Measurements from ENCODE around the gene TUBB4B.
A peak's percentile ranks its signal among the peaks of the same experiment; 100 is the strongest.

The TUBB4B gene

GRCh38 chr9:137226338-137227053 is 14.6 kb upstream of the TUBB4B start:
- TF ChIP-seq ZFP41 (tag by site-specific recombination; IDR thresholded peaks at IDR 0.05; ENCODE audit: borderline replicate concordance) (no peak), ZNF2 (tag by site-specific recombination; IDR thresholded peaks at IDR 0.05) (no peak), PBX3 (CRISPR knock-in tag; IDR thresholded peaks at IDR 0.05) (no peak), SALL2 (tag by site-specific recombination; IDR thresholded peaks at IDR 0.05; ENCODE audit: borderline replicate concordance) (no peak), SCRT1 (tag by site-specific recombination; IDR thresholded peaks at IDR 0.05; ENCODE audit: borderline replicate concordance) (no peak), ZNF16 (tag by site-specific recombination; IDR thresholded peaks at IDR 0.05; ENCODE audit: low read depth) (no peak), ZNF488 (tag by site-specific recombination; IDR thresholded peaks at IDR 0.05) (no peak), SCRT2 (tag by site-specific recombination; IDR thresholded peaks at IDR 0.05) (no peak)
- CTCF ChIA-PET, result interaction anchor here (0.6 to 6.7 kb wide), 25 partner anchors 8 to 439 kb away, joined by 3 to 69 read pairs (median 6); partner anchors contain the start of genes ABCA2, ANAPC2, C8G and MAN1B1
- no peak overlapping the region for H3K4me3 ChIP-seq (ENCODE audit: low read depth, low read length)

GRCh38 chr9:137227054-137227852 is 13.8 kb upstream of the TUBB4B start, which contains the start of gene RNF224:
RNF224 (plus strand) TSS chr9:137227502; CDS start chr9:137228336, 834 bp downstream.
- H3K27ac ChIP-seq (ENCODE audit: extremely low read depth, low read depth, low read length), result no peak within 1 kb of the TSS
- no peaks in the 10 kb centered on the region for H3K36me3 ChIP-seq (ENCODE audit: control insufficient read depth in 2 of 2, insufficient read depth in 1 of 2, low read length in 2 of 2)
- H3K4me3 ChIP-seq (ENCODE audit: low read depth, low read length), result no peak within 1 kb of the TSS
- CTCF ChIA-PET, result interaction anchor here (0.5 to 6.7 kb wide), 31 partner anchors 9 to 439 kb away, joined by 3 to 69 read pairs (median 5); partner anchors contain the start of genes ABCA2, ANAPC2, C8G and LRRC26
- no peaks in the 10 kb centered on the region for H3K9me3 ChIP-seq (ENCODE audit: control insufficient read depth, insufficient read depth, low read depth, low read length)
- H3K4me1 ChIP-seq (ENCODE audit: control insufficient read depth, insufficient read depth, low read length), result peaks cover 4% of the 10 kb centered on the region
- POLR2A ChIA-PET, result interaction anchor here (0.5 to 17.2 kb wide), 10 partner anchors 14 to 193 kb away, joined by 3 to 304 read pairs (median 5); partner anchors contain the start of genes ANAPC2, NDOR1, NPDC1 and SAPCD2
- peak; percentile 23; the same call in 1 of the 2 replicates for TF ChIP-seq ZIC2 (tag by site-specific recombination; IDR thresholded peaks at IDR 0.05)
- peak; percentile 77; the same call in 1 of the 2 replicates for TF ChIP-seq GLIS2 (tag by site-specific recombination; IDR thresholded peaks at IDR 0.05)
- no peak for TF ChIP-seq ZNF138 (tag by site-specific recombination; IDR thresholded peaks at IDR 0.05; ENCODE audit: borderline replicate concordance)
- peak; percentile 51; the same call in 1 of the 2 replicates for TF ChIP-seq KLF8 (tag by site-specific recombination; IDR thresholded peaks at IDR 0.05)
- TF ChIP-seq ZNF580 (tag by site-specific recombination; IDR thresholded peaks at IDR 0.05), result no peak
- TF ChIP-seq ZBTB49 (tag by site-specific recombination; IDR thresholded peaks at IDR 0.05; ENCODE audit: low read depth), result no peak
- no peak for TF ChIP-seq ZNF548 (tag by site-specific recombination; IDR thresholded peaks at IDR 0.05)
- peak; percentile 74 for TF ChIP-seq ZNF654 (tag by site-specific recombination; IDR thresholded peaks at IDR 0.05; ENCODE audit: low read depth)
- TF ChIP-seq ZNF785 (tag by site-specific recombination; IDR thresholded peaks at IDR 0.05), result no peak
- no peak for TF ChIP-seq ZNF677 (tag by site-specific recombination; IDR thresholded peaks at IDR 0.05)
- TF ChIP-seq ZNF366 (tag by site-specific recombination; conservative IDR thresholded peaks at IDR 0.05), result no peak
- no peak for TF ChIP-seq ZNF132 (tag by site-specific recombination; IDR thresholded peaks at IDR 0.05; ENCODE audit: borderline replicate concordance)
- no peak for TF ChIP-seq ZBTB1 (tag by site-specific recombination; IDR thresholded peaks at IDR 0.05)
- peak; percentile 65 for TF ChIP-seq KLF17 (tag by site-specific recombination; IDR thresholded peaks at IDR 0.05)
- no peak for TF ChIP-seq GFI1B (tag by site-specific recombination; IDR thresholded peaks at IDR 0.05)
- no peak for TF ChIP-seq ZNF157 (tag by site-specific recombination; IDR thresholded peaks at IDR 0.05)
- TF ChIP-seq ZNF610 (tag by site-specific recombination; IDR thresholded peaks at IDR 0.05; ENCODE audit: borderline replicate concordance), result no peak

More at GRCh38 chr9:137226338-137227053, 14.6 kb upstream of the TUBB4B start:
- Histone ChIP-seq H3K4me1 (ENCODE audit: control insufficient read depth, insufficient read depth, low read length) (peaks cover 4% of the 10 kb centered on the region), H3K9me3 (ENCODE audit: control insufficient read depth, insufficient read depth, low read depth, low read length) (no peaks in the 10 kb centered on the region), H3K36me3 (ENCODE audit: control insufficient read depth in 2 of 2, insufficient read depth in 1 of 2, low read length in 2 of 2) (no peaks in the 10 kb centered on the region), H3K27ac (ENCODE audit: extremely low read depth, low read depth, low read length) (no peak overlapping the region)
- POLR2A ChIA-PET, result interaction anchor here (0.5 to 17.2 kb wide), 9 partner anchors 15 to 193 kb away, joined by 3 to 304 read pairs (median 5); partner anchors contain the start of genes ANAPC2, NDOR1, NPDC1 and SAPCD2

All from HEK293 (cell line).